ENCODE measurements around the gene PCMT1.
"Not testable (repeated sequence)": the region's sequence is repeated elsewhere in the genome, so short reads cannot be mapped to it uniquely, and the experiment has no call there.

Gene PCMT1

GRCh38 chr6:149749594-149750135, at the start of gene PCMT1:
PCMT1 (plus strand) TSS chr6:149749741; CDS start chr6:149749902, 161 bp downstream.
- DNase-seq (ENCODE audit: low read depth, low spot score): peak; percentile 74

GRCh38 chr6:149701714-149702113, 47.8 kb upstream of the PCMT1 start:
- DNase-seq (ENCODE audit: low read depth, low spot score): no peak

GRCh38 chr6:149711711-149712110, 37.8 kb upstream of the PCMT1 start:
- DNase-seq (ENCODE audit: low read depth, low spot score): no peak

- no peak for DNase-seq (ENCODE audit: low read depth, low spot score)
These were observed 35.1 kb upstream of the PCMT1 start for GRCh38 chr6:149714442-149714841.

- DNase-seq (ENCODE audit: low read depth, low spot score): no peak
These were observed 33.2 kb upstream of the PCMT1 start for GRCh38 chr6:149716181-149716963.

- no peak for DNase-seq (ENCODE audit: low read depth, low spot score)
These were observed 32.3 kb upstream of the PCMT1 start for GRCh38 chr6:149717255-149717587.

GRCh38 chr6:149717588-149718458, 31.7 kb upstream of the PCMT1 start, which contains the start of gene LATS1:
LATS1 (minus strand) TSS chr6:149718101; CDS start chr6:149702126, 15,975 bp downstream.
- DNase-seq (ENCODE audit: low read depth, low spot score): peak; percentile 86

- DNase-seq (ENCODE audit: low read depth, low spot score): no peak
These were observed 30.0 kb upstream of the PCMT1 start for GRCh38 chr6:149719531-149719930.

GRCh38 chr6:149723262-149723661, 26.3 kb upstream of the PCMT1 start:
- DNase-seq (ENCODE audit: low read depth, low spot score): no peak

GRCh38 chr6:149723771-149724417, 25.6 kb upstream of the PCMT1 start:
- no peak for DNase-seq (ENCODE audit: low read depth, low spot score)

- no peak for DNase-seq (ENCODE audit: low read depth, low spot score)
These were observed 23.8 kb upstream of the PCMT1 start for GRCh38 chr6:149725785-149726184.

- no peak for DNase-seq (ENCODE audit: low read depth, low spot score)
These were observed 21.6 kb upstream of the PCMT1 start for GRCh38 chr6:149727793-149728498.

GRCh38 chr6:149728499-149729234, 20.9 kb upstream of the PCMT1 start:
- DNase-seq (ENCODE audit: low read depth, low spot score): no peak

- no peak for DNase-seq (ENCODE audit: low read depth, low spot score)
These were observed 19.7 kb upstream of the PCMT1 start for GRCh38 chr6:149729824-149730223.

GRCh38 chr6:149733089-149733720, 16.3 kb upstream of the PCMT1 start:
- DNase-seq (ENCODE audit: low read depth, low spot score): no peak

GRCh38 chr6:149734915-149735314, 14.6 kb upstream of the PCMT1 start:
- no peak for DNase-seq (ENCODE audit: low read depth, low spot score)

- not testable (repeated sequence) for DNase-seq (ENCODE audit: low read depth, low spot score)
These were observed 4.3 kb upstream of the PCMT1 start for GRCh38 chr6:149745252-149745651.

- DNase-seq (ENCODE audit: low read depth, low spot score): peak; percentile 90
These were observed 3.2 kb upstream of the PCMT1 start, which contains the start of gene NUP43 for GRCh38 chr6:149746147-149746946. NUP43 (minus strand) TSS chr6:149746529; CDS start chr6:149746495, 34 bp downstream.

- not testable (repeated sequence) for DNase-seq (ENCODE audit: low read depth, low spot score)
These were observed 403 bp upstream of the PCMT1 start for GRCh38 chr6:149749082-149749593.
